ENCODE data around the gene FBXL19. TPM values are rescaled to one million over a fixed set of nuclear protein-coding genes. Genes with fewer than 3 reads are reported as not detected.
A peak's percentile ranks its signal among the peaks of the same experiment; 100 is the strongest.

FBXL19 gene
- total RNA-seq, 1 donor from 2014 or later, result 56.4 TPM

DNA sequence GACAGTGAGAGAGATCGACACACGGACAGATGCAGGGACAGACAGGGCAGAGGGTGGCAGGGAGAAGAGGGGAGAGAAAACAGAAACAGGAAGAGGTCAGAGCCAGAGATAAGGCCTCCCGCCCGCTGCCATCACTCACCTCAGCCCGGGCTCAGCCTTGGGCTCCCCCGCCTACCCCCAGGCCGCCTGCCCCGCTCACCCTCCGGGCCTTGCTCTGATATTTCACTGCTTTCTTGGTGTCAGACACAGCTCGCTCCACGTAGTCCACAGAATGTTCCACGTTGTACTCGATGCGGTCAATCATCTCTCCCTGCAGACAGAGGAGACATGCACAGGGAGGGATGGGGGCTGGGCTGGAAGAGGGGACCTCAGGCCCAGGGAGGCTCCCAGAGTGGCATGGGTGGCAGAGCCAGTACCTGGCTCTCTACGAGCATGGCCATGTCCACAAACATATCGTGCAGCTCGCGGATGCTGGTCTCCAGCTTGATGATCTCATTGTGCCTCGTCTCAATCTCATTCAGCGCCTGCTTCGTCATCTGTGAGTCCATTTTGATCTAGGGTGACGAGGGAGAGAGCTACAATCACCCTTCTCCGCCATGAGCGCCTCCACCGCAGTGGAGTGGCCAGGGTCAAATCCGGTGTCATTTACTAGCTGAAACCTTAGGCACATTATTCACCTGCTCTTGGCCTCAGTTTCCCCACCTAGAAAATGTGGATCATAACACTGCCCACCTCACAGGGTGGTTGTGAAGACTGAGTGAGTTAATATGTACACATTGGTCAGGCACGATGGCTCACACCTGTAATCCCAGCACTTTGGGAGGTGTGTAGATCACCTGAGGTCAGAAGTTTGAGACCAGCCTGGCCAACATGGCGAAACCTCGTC is 69.8 kb downstream of the FBXL19 start:
- H3K27me3 Mint-ChIP-seq (ENCODE audit: low read depth), result peaks cover 23% of the 10 kb centered on the region
- no peak overlapping the region for H3K27ac Mint-ChIP-seq
- no peak overlapping the region for H3K4me3 Mint-ChIP-seq

GRCh38 chr16:30995927-30996323 is 72.6 kb downstream of the FBXL19 start:
- Mint-ChIP-seq H3K36me3 (no peaks in the 10 kb centered on the region), H3K4me1 (peaks cover 18% of the 10 kb centered on the region), H3K4me3 (peak overlapping the region; percentile 40), H3K9me3 (no peaks in the 10 kb centered on the region), H3K27me3 (ENCODE audit: low read depth) (peaks cover 31% of the 10 kb centered on the region), H3K27ac (no peak overlapping the region)
- DNase-seq (ENCODE audit: low spot score in 2 of 2, unreplicated experiment in 2 of 2), result no peak
- TF ChIP-seq CTCF (IDR thresholded peaks at IDR 0.05; ENCODE audit: unreplicated experiment), result no peak

More for the DNA sequence above, 69.8 kb downstream of the FBXL19 start:
- no peaks in the 10 kb centered on the region for H3K9me3 Mint-ChIP-seq
- H3K36me3 Mint-ChIP-seq, result no peaks in the 10 kb centered on the region
- H3K4me1 Mint-ChIP-seq, result peaks cover 14% of the 10 kb centered on the region
- DNase-seq (ENCODE audit: low spot score in 2 of 2, unreplicated experiment in 2 of 2), result no peak
- TF ChIP-seq CTCF (IDR thresholded peaks at IDR 0.05; ENCODE audit: unreplicated experiment), result no peak

DNA sequence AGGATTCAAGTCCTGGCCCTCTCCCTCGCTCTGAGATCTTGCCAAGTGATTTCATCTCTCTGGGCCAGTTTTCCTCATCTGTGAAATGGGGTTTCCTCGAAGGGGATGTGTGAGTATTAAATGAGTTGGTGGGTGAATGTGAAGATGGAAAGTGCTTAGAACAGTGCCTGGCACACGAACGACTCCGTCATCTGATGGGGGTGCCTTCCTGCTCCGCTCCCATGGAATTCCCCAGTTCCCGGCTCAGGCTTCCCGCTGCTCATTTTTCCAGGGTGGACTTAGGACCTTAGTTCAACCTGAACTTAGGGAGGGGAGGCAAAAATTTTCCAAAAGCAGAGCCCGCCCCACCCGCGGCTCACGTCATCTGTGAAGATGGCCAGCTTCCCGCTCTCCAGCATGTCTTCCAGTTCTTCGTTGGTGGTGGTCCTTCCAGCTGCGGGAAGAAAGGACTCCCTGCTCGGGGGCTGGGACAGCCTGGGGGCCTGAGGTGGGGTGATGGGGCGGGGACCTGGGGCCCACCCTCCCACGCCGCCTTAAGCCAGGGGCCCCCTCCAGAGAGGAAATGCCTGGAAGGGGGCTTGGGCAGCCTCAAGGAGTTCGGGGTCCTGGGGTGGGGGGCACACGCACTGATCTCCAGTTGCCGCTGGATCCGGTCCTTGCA is 73.1 kb downstream of the FBXL19 start:
- peaks cover 18% of the 10 kb centered on the region for H3K4me1 Mint-ChIP-seq

GRCh38 chr16:30996985-30997724 is 73.8 kb downstream of the FBXL19 start:
- H3K4me3 Mint-ChIP-seq, result peak overlapping the region; percentile 68
- H3K36me3 Mint-ChIP-seq, result no peaks in the 10 kb centered on the region
- peaks cover 31% of the 10 kb centered on the region for H3K27me3 Mint-ChIP-seq (ENCODE audit: low read depth)
- H3K4me1 Mint-ChIP-seq, result peaks cover 19% of the 10 kb centered on the region
- no peaks in the 10 kb centered on the region for H3K9me3 Mint-ChIP-seq
- DNase-seq (ENCODE audit: low spot score in 2 of 2, unreplicated experiment in 2 of 2), result peak; percentile 51 to 57
- H3K27ac Mint-ChIP-seq, result no peak overlapping the region
- no peak for TF ChIP-seq CTCF (IDR thresholded peaks at IDR 0.05; ENCODE audit: unreplicated experiment)

More for the DNA sequence above, 73.1 kb downstream of the FBXL19 start:
- no peak for DNase-seq (ENCODE audit: low spot score in 2 of 2, unreplicated experiment in 2 of 2)
- H3K9me3 Mint-ChIP-seq, result no peaks in the 10 kb centered on the region
- TF ChIP-seq CTCF (IDR thresholded peaks at IDR 0.05; ENCODE audit: unreplicated experiment), result no peak
- no peaks in the 10 kb centered on the region for H3K36me3 Mint-ChIP-seq
- no peak overlapping the region for H3K27ac Mint-ChIP-seq
- H3K4me3 Mint-ChIP-seq, result peak overlapping the region; percentile 68
- H3K27me3 Mint-ChIP-seq (ENCODE audit: low read depth), result peaks cover 31% of the 10 kb centered on the region
